GM12873 (cell line): ENCODE measurements around the gene SCYL2.
A peak's percentile ranks its signal among the peaks of the same experiment; 100 is the strongest.

ENCODE experiments used
- TF ChIP-seq, protein P1 (sequence below): IDR thresholded peaks from 2 replicates; pipeline ENCODE4 v1.5.1; 2012; ENCODE audit warnings: low read depth, mild to moderate bottlenecking, moderate library complexity, low read length, control low read depth; ENCODE audit not compliant: insufficient read depth; ENCODE audit errors: missing control alignments

Gene SCYL2

GRCh38 chr12:100234166-100234565 is 32.8 kb upstream of the SCYL2 start:
- TF ChIP-seq, protein P1, sequence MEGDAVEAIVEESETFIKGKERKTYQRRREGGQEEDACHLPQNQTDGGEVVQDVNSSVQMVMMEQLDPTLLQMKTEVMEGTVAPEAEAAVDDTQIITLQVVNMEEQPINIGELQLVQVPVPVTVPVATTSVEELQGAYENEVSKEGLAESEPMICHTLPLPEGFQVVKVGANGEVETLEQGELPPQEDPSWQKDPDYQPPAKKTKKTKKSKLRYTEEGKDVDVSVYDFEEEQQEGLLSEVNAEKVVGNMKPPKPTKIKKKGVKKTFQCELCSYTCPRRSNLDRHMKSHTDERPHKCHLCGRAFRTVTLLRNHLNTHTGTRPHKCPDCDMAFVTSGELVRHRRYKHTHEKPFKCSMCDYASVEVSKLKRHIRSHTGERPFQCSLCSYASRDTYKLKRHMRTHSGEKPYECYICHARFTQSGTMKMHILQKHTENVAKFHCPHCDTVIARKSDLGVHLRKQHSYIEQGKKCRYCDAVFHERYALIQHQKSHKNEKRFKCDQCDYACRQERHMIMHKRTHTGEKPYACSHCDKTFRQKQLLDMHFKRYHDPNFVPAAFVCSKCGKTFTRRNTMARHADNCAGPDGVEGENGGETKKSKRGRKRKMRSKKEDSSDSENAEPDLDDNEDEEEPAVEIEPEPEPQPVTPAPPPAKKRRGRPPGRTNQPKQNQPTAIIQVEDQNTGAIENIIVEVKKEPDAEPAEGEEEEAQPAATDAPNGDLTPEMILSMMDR: no peak

DNA sequence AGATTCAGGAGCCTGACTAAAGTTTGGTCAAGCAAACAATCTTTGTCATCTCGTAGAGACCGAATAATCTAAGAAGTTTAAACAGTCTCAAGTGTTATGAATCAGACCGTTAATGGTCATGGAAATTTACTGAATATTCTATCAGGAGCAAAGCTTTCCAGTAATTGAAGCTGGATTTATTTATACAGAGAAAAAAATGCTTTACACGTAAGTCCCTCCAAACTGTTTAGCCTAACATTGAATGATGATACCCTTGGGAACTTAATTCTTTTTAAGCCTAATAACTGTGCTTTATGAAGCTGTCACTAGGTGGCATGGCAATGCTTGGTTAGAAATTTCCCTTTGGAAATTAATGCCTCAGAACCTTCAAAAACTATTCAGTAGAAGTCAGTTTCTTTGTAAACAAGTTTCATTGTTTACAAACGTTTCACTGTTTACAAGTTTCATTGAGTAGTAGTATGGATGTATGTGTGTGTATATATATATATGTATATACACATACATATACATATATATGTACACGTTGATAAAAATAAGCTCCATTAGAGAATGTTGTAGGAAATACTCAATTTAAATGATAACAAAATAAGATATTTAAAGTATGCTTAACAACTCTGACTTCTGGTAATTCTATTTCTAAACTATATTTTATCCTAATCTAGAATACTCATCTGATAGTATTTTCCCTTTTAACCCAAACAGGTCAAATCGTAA is 32.2 kb upstream of the SCYL2 start:
- TF ChIP-seq, protein P1: peak; percentile 60

- TF ChIP-seq, protein P1: no peak
These were observed 28.2 kb upstream of the SCYL2 start for GRCh38 chr12:100238801-100239200.

DNA sequence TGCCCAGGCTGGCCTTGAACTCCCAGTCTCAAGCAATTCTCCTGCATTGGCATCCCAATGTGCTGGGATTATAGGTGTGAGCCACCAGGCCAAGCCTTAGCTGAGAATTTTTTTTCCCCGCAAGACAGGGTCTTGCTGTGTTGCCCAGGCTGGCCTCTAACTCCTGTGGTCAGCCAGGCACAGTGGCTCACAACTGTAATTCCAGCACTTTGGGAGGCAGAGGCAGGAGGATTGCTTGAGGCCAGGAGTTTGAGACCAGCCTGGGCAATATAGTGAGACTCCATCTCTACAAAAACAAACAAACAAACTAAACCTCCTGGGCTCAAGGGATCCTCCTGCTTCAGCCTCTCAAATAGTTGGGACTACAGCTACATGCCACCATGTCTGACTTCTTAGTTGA is 27.4 kb upstream of the SCYL2 start:
- TF ChIP-seq, protein P1: no peak

GRCh38 chr12:100243137-100243536 is 23.8 kb upstream of the SCYL2 start:
- TF ChIP-seq, protein P1: no peak

DNA sequence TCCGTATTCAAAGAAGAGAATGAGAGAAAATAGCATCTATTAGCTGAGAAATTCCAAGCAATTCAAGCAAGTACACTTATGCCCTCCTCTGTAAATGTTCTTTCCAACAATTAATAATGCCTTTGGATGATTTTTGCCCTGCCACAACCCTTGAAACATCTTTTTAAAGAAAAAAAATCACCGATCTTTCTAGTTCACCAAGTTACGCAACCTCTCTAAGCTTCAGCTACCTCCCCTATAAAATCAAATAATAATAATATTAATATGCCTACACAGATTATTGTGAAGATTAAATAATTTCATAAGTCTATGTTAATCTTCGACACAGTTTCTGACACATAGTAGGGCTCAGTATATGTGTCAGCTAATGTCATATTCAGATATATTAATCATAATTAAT is 19.2 kb upstream of the SCYL2 start:
- TF ChIP-seq, protein P1: no peak

DNA sequence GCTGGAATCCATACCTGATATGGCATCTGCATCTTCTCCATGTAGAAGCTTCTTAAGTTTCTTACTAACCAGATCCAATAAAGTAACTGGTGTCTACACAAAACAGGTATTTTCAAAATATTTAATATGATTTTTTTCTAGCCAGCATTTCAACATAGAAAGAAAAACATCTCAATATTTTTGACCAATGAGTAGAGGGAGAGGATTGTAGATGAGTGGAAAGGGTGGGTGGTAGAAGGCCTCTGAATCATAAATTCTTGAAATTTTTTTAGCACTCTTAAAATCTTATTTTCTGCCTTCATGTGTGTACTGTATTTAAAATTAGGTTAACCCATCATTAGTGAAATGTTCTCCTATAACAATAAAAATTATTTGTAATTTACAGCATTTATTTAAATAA is 18.1 kb upstream of the SCYL2 start:
- TF ChIP-seq, protein P1: no peak
